Kasumi-1 (cell line): Measurements from ENCODE around the gene TBL3.
A peak's percentile ranks its signal among the peaks of the same experiment; 100 is the strongest.

ENCODE experiments used
- DNase-seq, 2 experiments: peaks; one replicate each; lab custom pipeline; 2025; lab: John Stamatoyannopoulos, UW

Gene TBL3

GRCh38 chr16:1964506-1965395 lies 7.1 kb upstream of the TBL3 start, which contains the start of gene RPS2:
TSS of gene RPS2 (minus strand) at chr16:1964826. CDS start at chr16:1964625, 201 bp downstream.
- DNase-seq: peak; percentile 83 to 84

GRCh38 chr16:1965396-1966001 lies 6.4 kb upstream of the TBL3 start:
- no peak for DNase-seq

- DNase-seq: no peak
Observed at GRCh38 chr16:1966460-1966859, 5.4 kb upstream of the TBL3 start, which contains the start of gene RNF151. TSS of gene RNF151 (plus strand) at chr16:1966856. CDS start at chr16:1966882, 26 bp downstream.

- DNase-seq: no peak
Observed at GRCh38 chr16:1968146-1968953, 3.5 kb upstream of the TBL3 start.

- no peak for DNase-seq
Observed at GRCh38 chr16:1972490-1972877, 631 bp downstream of the TBL3 start.

GRCh38 chr16:1973461-1974156 lies 1.8 kb downstream of the TBL3 start:
- no peak for DNase-seq

- no peak for DNase-seq
Observed at GRCh38 chr16:1974157-1975070, 2.6 kb downstream of the TBL3 start.

GRCh38 chr16:1975432-1976215 lies 3.8 kb downstream of the TBL3 start:
- DNase-seq: no peak

- no peak for DNase-seq
Observed at GRCh38 chr16:1976216-1976520, 4.3 kb downstream of the TBL3 start.

- no peak for DNase-seq
Observed at GRCh38 chr16:1976951-1977874, 5.4 kb downstream of the TBL3 start.

- no peak for DNase-seq
Observed at GRCh38 chr16:1977875-1978268, 6.0 kb downstream of the TBL3 start.

- no peak for DNase-seq
Observed at GRCh38 chr16:1978476-1979120, 6.7 kb downstream of the TBL3 start.

GRCh38 chr16:1979271-1980029 lies 7.6 kb downstream of the TBL3 start:
- no peak for DNase-seq

GRCh38 chr16:1980030-1980769 lies 8.3 kb downstream of the TBL3 start:
- no peak for DNase-seq

GRCh38 chr16:1980770-1981087 lies 8.9 kb downstream of the TBL3 start:
- no peak for DNase-seq

GRCh38 chr16:1981398-1981836 lies 9.6 kb downstream of the TBL3 start, which contains the start of gene NOXO1:
TSS of gene NOXO1 (minus strand) at chr16:1981469. CDS start at chr16:1981179, 290 bp downstream.
- DNase-seq: no peak

GRCh38 chr16:1982013-1982433 lies 10.2 kb downstream of the TBL3 start:
- DNase-seq: no peak
